ENCODE results near the gene JPT2. TPM values are rescaled to one million over a fixed set of nuclear protein-coding genes. Genes with fewer than 3 reads are reported as not detected.
A peak's percentile ranks its signal among the peaks of the same experiment; 100 is the strongest.

The JPT2 gene
- total RNA-seq, 1 donor from 2014 or later: 180 TPM

DNA sequence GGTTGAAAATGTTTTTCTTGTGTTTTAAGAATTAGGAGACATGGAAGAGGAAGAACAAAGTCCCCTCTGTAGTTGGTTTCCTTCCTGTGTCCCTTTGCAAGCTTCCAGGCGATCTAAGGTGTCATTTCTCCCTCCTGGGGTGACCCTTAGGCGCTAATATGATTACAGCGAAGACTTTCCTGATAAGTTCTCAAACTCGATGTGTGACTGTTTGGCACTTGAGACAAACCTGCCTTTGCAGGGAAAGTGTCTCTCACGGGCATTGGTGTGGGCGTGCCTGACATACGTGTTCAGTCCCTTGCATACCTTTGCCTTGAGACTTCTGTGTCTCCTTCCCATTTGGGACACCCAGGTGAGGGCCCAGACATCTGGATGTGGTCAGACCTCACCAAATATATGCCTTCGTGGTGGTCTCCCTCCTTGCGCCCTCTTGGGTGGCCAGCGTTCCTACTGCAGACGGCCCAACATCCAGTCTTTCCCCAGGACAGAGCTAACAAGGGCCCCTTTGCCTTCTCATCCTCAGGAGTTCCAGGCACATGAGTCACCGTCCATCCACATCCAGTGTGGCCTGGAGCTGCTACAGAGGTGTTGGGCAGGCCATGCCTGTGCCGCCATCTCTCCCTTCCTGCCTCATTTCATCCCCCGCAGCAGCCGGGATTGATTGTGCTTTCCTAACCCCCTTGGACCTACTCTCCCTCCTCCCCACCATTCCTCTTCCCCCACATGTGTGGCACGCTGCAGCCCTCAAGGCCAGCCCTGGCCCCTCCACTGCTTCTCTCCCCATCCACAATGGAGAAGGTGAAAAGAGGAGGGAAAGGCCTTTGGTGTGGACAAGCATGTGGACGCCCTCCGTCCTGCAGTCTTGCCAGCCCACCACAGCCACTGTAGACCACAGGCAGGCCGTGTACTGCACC, 3.1 kb upstream of the JPT2 start:
- H3K9me3 Mint-ChIP-seq (ENCODE audit: unreplicated experiment): no peaks in the 10 kb centered on the region
- peaks cover 65% of the 10 kb centered on the region for H3K4me1 Mint-ChIP-seq (ENCODE audit: unreplicated experiment)
- peaks cover 22% of the 10 kb centered on the region for H3K27me3 Mint-ChIP-seq (ENCODE audit: unreplicated experiment)
- H3K27ac Mint-ChIP-seq (ENCODE audit: unreplicated experiment): peak overlapping the region; percentile 93
- peak overlapping the region; percentile 77 for H3K4me3 Mint-ChIP-seq (ENCODE audit: unreplicated experiment)
- peaks cover 64% of the 10 kb centered on the region for H3K36me3 Mint-ChIP-seq (ENCODE audit: low read depth, unreplicated experiment)
- TF ChIP-seq CTCF (IDR thresholded peaks at IDR 0.05; ENCODE audit: unreplicated experiment): no peak
- DNase-seq (ENCODE audit: low spot score): no peak

DNA sequence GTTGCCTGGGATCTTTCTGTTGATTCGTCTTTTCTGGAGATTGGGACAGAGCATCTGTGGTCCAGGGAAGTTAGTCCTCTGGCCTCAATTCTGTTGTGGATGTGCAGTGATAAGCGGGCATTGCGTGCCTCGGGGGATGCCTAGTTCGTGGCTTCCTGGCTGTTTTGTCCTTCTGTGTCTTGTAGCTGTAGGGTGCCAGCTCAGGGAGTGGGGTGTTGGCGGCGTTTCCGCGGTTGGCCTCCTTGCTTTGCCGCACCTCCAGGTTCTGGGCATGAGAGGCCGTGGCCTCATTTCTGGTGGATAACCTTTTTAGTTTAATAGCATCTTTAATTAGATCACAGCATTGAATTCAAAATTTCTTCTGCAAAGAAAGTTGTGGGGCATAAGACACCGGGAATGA, 1.4 kb upstream of the JPT2 start:
- DNase-seq (ENCODE audit: low spot score): no peak
- Mint-ChIP-seq H3K36me3 (ENCODE audit: low read depth, unreplicated experiment) (peaks cover 55% of the 10 kb centered on the region), H3K27ac (ENCODE audit: unreplicated experiment) (peak overlapping the region; percentile 72), H3K4me1 (ENCODE audit: unreplicated experiment) (peaks cover 81% of the 10 kb centered on the region), H3K4me3 (ENCODE audit: unreplicated experiment) (peak overlapping the region; percentile 87), H3K9me3 (ENCODE audit: unreplicated experiment) (no peaks in the 10 kb centered on the region), H3K27me3 (ENCODE audit: unreplicated experiment) (peaks cover 24% of the 10 kb centered on the region)
- no peak for TF ChIP-seq CTCF (IDR thresholded peaks at IDR 0.05; ENCODE audit: unreplicated experiment)

DNA sequence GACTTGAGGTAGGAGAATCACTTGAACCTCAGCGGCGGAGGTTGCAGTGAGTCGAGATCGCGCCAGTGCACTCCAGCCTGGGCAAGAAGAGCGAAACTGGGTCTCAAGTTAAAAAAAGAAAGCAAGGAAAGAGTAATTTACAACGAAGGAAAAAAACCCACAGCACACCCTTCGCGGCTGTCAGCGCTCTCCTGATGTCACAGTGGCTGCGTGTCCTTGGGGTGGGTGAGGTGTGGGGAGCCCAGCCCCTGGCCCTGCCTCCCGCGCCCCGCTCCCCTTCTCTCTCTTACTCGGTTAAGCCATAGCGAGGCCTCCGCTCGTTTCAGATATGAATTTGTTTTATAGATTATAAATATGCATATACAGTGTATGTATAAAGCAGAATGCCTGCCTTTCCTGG, 740 bp upstream of the JPT2 start:
- DNase-seq (ENCODE audit: low spot score): no peak
- peaks cover 78% of the 10 kb centered on the region for H3K4me1 Mint-ChIP-seq (ENCODE audit: unreplicated experiment)
- no peaks in the 10 kb centered on the region for H3K9me3 Mint-ChIP-seq (ENCODE audit: unreplicated experiment)
- H3K4me3 Mint-ChIP-seq (ENCODE audit: unreplicated experiment): peak overlapping the region; percentile 87
- peaks cover 24% of the 10 kb centered on the region for H3K27me3 Mint-ChIP-seq (ENCODE audit: unreplicated experiment)
- peaks cover 48% of the 10 kb centered on the region for H3K36me3 Mint-ChIP-seq (ENCODE audit: low read depth, unreplicated experiment)
- no peak for TF ChIP-seq CTCF (IDR thresholded peaks at IDR 0.05; ENCODE audit: unreplicated experiment)
- peak overlapping the region; percentile 72 for H3K27ac Mint-ChIP-seq (ENCODE audit: unreplicated experiment)

GRCh38 chr16:1678500-1679098, 520 bp downstream of the JPT2 start:
- no peak for TF ChIP-seq CTCF (IDR thresholded peaks at IDR 0.05; ENCODE audit: unreplicated experiment)
- peaks cover 74% of the 10 kb centered on the region for H3K4me1 Mint-ChIP-seq (ENCODE audit: unreplicated experiment)
- DNase-seq (ENCODE audit: low spot score): peak; percentile 34
- peak overlapping the region; percentile 87 for H3K27ac Mint-ChIP-seq (ENCODE audit: unreplicated experiment)
- peaks cover 38% of the 10 kb centered on the region for H3K36me3 Mint-ChIP-seq (ENCODE audit: low read depth, unreplicated experiment)
- H3K4me3 Mint-ChIP-seq (ENCODE audit: unreplicated experiment): peak overlapping the region; percentile 99
- no peaks in the 10 kb centered on the region for H3K9me3 Mint-ChIP-seq (ENCODE audit: unreplicated experiment)
- H3K27me3 Mint-ChIP-seq (ENCODE audit: unreplicated experiment): peaks cover 20% of the 10 kb centered on the region

DNA sequence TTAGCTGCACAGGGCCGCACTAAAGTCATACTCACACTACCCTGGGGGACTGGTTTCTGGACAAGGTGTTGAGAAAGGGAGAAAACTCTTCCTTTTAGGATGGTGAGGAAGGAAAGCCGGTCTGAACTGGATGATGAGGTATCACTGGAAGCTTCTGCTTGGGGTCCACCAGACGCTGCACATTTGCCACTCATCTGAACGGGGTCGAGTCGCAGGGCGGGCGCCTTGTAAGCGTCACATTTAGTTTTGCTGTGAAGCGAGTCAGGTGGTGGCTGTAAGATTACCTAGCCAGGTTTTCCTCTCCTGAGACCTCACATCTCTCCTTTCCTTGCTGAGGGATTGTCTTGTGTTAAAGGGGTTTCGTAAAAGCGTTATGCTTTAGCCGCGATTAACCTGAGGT, 2.3 kb downstream of the JPT2 start:
- no peak for TF ChIP-seq CTCF (IDR thresholded peaks at IDR 0.05; ENCODE audit: unreplicated experiment)
- Mint-ChIP-seq H3K27ac (ENCODE audit: unreplicated experiment) (peak overlapping the region; percentile 57), H3K27me3 (ENCODE audit: unreplicated experiment) (peaks cover 12% of the 10 kb centered on the region), H3K36me3 (ENCODE audit: low read depth, unreplicated experiment) (peaks cover 30% of the 10 kb centered on the region), H3K4me3 (ENCODE audit: unreplicated experiment) (peak overlapping the region; percentile 65), H3K9me3 (ENCODE audit: unreplicated experiment) (no peaks in the 10 kb centered on the region), H3K4me1 (ENCODE audit: unreplicated experiment) (peaks cover 59% of the 10 kb centered on the region)
- no peak for DNase-seq (ENCODE audit: low spot score)
